ENCODE measurements around the gene PDX1. TPM values are rescaled to one million over a fixed set of nuclear protein-coding genes. Genes with fewer than 3 reads are reported as not detected.

PDX1 gene
- polyA plus RNA-seq, 1 donor from 2014 or later = not detected

DNA sequence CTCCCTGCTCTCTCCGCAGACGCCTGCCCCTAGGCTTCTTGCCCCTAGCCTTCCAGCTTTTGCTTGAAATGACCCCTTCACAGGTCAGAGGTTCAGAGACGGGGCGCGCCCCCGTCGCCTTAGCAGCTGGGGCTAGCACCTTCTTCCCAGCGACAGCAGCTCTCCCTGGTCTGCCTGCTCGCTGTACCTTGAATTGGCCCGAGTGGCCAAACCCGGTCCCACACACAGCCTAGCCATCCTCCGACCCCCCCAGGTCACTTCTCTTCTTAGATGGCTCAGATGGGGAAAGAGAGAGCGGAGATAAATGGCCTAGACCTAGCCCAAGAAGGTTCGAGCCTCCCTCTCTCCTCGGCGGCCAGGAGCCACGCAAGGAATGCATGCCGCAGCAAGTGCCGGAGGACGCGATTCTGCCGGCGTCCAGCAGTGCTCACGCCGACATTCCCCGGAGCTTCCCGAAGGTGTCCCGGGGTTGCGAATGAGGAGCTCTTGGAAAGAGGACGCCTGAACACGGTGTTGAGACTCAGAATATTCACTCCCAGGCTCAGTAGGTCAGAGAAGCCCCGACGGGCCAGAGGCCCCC is 48.0 kb downstream of the PDX1 start:
- H3K27ac Mint-ChIP-seq = peak overlapping the region; percentile 70 to 90 (median 80)
- H3K36me3 Mint-ChIP-seq = no peaks in the 10 kb centered on the region
- peaks cover 0 to 1% (median 0%) of the 10 kb centered on the region in 3 donors for H3K9me3 Mint-ChIP-seq
- peaks cover 65% of the 10 kb centered on the region for H3K27me3 Mint-ChIP-seq
- peak overlapping the region; percentile 69 to 84 (median 76) for H3K4me3 Mint-ChIP-seq
- H3K4me1 Mint-ChIP-seq = peaks cover 17 to 19% (median 18%) of the 10 kb centered on the region in 3 donors

DNA sequence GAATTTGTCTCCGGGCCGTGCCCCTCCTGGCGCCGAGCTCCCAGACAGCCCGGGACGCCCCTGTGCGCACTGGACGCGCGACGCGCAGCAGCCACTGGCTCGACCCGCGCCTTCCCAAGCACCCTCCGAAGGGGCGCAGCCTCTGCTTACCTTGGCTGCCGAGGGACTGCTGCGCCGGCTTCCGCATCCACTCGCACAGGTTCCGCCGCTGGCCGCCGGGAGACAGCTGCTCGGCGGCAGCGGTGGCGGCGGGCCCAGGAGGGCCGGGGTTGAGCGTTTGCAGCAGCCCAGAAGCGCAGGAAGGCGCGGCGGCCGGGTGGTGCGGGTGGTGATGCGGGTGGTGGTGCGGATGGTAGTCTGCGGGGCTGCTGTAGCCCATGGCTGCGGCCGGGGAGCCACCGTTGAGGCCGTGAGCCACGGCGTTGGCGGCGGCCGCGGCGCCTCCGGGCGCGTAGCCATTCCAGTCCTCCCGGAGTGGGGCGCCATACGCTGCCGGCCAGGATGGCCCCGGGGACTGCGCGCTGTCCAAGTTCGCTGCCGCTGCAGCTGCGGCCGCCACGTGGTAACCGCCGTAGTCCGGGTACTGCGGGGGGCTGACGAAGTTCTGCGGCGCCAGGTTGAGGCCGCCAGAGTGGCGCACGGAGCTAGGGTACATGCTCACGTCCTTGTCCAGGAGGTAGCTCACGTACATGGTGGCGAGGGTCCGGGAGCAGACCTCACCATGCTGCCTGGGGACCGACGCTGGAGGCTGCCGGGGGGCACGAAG is 48.7 kb downstream of the PDX1 start:
- Mint-ChIP-seq H3K36me3 (no peaks in the 10 kb centered on the region), H3K27ac (peak overlapping the region in 1 of 3 donors; percentile 58), H3K27me3 (peaks cover 67% of the 10 kb centered on the region), H3K9me3 (peaks cover 0 to 1% (median 0%) of the 10 kb centered on the region in 3 donors), H3K4me1 (peaks cover 15 to 19% (median 18%) of the 10 kb centered on the region in 3 donors), H3K4me3 (peak overlapping the region in 2 of 4 donors; percentile 50 to 77)

DNA sequence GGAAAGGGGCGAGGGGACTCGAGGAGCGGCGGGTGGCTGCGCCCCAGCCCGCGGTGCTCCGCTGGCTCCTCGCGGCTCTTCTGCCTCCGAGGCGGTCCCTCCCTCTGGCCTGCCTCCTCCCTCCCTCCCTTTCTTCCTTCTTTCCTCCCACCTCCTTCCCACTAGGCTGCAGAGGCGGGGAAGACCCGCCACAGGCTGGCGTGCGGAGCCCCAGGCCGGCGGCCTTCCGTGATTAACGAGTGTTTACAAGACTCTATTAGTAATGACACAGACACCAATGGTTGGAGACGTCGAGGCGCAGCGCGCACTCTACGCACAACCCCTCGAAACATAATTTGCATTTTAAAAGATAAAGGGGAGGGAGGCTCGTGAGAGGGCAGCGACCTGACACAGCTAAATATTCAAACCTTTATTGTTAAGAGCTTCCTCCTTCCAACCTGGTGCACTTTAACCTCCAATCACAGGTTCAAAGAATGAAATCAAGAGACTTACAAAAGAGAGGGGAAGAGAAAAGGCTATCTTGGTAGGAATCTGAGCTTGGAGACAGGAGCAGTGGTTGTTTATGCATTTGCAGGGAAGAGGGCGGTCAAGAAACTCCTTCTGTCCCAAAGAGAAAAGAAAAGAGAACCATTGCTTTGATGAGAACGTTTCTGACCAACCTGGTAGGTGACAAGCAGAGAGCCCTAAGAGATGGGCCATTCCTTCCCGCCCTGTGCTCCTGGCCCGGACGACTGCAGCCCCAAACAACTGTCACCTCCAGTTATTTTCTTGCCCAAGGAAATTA is 49.5 kb downstream of the PDX1 start, which contains the start of gene CDX2:
TSS of gene CDX2 (minus strand) at position 234 of the 784 bp plus-strand sequence. CDS start 309 bp downstream, outside the sequence.
- peaks cover 13 to 19% (median 18%) of the 10 kb centered on the region in 3 donors for H3K4me1 Mint-ChIP-seq
- H3K27ac Mint-ChIP-seq = peak within 1 kb of the TSS; percentile 32 to 62 (median 58)
- H3K4me3 Mint-ChIP-seq = peak within 1 kb of the TSS; percentile 75 to 88 (median 77)
- peaks cover 0 to 1% (median 0%) of the 10 kb centered on the region in 3 donors for H3K9me3 Mint-ChIP-seq
- H3K27me3 Mint-ChIP-seq = peaks cover 71% of the 10 kb centered on the region
- H3K36me3 Mint-ChIP-seq = no peaks in the 10 kb centered on the region

DNA sequence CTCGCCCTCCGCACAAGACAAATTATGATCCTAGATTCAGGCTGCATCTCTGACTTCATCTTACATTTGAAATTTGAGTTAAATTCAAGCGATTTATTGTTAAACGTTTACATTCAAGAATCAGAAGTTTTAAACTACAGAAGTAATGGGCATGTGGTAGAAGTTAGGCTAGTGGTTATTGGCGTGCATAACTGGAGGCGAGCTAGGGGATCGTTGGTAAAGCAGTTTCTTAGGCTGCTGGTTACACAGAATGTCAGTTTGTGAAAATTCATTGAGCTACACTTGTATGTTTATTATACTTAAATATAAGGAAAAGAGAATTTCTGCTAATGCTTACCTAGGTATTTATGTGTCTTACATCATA is 50.0 kb downstream of the PDX1 start:
- Mint-ChIP-seq H3K27me3 (peaks cover 74% of the 10 kb centered on the region), H3K4me1 (peaks cover 13 to 19% (median 18%) of the 10 kb centered on the region in 3 donors), H3K36me3 (no peaks in the 10 kb centered on the region), H3K9me3 (peaks cover 0 to 1% (median 0%) of the 10 kb centered on the region in 3 donors), H3K4me3 (peak overlapping the region in 3 of 4 donors; percentile 25 to 88 (median 68)), H3K27ac (peak overlapping the region; percentile 32 to 62 (median 58))

DNA sequence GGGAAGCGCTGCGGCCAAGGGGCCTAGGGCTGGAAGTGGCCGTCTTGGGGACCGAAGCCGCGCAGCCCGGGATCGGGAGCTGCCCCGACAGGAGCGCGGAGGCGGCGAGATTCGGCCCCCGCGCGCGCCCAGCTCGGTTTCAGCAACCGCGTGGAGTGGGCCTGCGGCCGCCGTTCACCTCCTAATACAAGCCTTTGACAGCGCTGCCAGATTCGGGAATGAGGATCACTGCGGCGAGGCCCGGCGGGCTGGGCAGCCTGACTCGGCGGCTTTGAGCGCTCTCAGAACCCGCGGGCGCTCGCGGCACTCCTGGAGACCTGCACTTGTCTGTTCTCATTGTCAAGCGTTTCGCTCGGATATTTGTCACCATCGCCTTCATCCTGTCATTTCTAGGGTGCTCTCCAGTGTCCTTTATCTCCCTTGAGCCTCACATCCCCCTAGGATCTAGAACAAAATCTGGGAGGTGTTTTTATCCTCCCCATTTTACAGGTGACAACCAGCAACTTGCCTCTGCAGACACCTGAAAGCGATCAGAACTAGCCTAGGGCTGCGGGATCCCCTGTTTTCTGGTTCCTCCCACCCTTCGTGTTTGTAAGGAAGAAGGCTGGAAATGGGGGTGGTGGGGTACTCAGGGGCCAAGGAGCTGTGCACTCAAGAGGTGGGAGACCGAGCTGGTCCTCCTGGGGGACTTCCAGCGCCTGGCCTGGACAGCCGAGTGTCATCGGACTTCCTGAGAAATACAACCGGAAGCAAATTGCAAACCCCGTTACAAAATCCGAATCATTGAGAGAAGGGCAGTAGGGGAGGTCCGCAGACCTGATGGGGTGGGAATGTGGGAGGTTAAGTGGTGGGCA is 50.8 kb downstream of the PDX1 start:
- peaks cover 0 to 1% (median 0%) of the 10 kb centered on the region in 3 donors for H3K9me3 Mint-ChIP-seq
- H3K27me3 Mint-ChIP-seq = peaks cover 74% of the 10 kb centered on the region
- peaks cover 15 to 22% (median 19%) of the 10 kb centered on the region in 3 donors for H3K4me1 Mint-ChIP-seq
- peak overlapping the region in 2 of 3 donors; percentile 46 to 62 for H3K27ac Mint-ChIP-seq
- H3K4me3 Mint-ChIP-seq = peak overlapping the region in 2 of 4 donors; percentile 65 to 68
- no peaks in the 10 kb centered on the region for H3K36me3 Mint-ChIP-seq

DNA sequence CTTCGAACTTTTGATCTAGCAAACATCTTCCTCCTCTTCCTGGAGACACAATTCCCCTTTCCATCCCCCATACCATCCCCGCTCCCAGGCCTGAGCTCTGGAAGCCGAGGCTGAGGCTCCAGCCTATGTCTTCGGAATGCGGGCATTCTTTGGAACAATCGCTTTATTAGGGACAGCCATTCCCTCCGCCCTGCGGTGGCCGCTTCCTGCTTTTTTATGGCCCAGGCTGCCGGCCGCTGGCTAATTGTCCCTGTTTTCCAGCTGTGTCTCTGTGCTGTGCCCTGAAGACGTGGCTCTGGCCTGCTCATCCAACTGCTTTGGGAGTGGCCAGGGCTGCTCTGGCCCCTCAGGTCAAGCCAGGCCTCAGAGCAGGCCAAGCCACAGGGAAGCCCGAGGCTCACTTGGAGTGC is 51.4 kb downstream of the PDX1 start:
- peaks cover 17 to 23% (median 22%) of the 10 kb centered on the region in 3 donors for H3K4me1 Mint-ChIP-seq
- no peaks in the 10 kb centered on the region for H3K9me3 Mint-ChIP-seq
- peaks cover 74% of the 10 kb centered on the region for H3K27me3 Mint-ChIP-seq
- peak overlapping the region in 2 of 4 donors; percentile 16 to 45 for H3K4me3 Mint-ChIP-seq
- peak overlapping the region in 2 of 3 donors; percentile 46 to 62 for H3K27ac Mint-ChIP-seq
- H3K36me3 Mint-ChIP-seq = no peaks in the 10 kb centered on the region

DNA sequence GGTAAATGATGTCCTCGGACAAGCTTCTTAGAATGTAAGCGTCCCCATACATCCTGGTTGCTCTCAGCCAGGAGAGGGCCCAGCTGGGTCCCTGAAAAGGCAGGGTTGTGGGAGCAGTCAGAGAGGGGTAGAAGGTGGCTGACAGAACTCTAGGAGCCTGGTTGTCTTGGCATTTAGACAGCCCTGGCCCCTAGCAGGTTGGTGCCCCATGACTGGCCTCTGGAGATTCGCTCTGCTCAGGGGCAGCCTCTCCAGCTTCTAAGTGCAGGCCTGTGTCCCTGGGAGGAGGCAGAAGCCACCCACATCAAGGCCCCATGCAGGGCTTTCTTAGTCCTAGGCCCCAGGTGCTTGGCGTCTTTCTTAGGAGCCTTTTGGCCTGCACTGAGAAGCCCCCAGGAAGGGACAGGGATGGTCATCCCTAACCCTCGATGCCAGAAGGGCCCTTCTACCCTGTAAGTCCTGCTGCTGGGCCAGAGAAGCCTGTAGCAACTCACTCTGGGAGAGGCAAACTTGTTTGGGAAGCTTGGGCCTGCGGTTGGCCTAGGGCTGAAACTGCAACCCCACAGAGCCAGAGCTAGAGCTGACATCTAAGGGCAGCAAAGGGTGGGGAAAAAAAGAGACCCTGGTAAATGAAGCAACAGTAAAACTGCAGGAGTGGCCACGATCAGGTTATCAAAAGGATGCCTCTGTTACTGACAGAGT is 52.1 kb downstream of the PDX1 start:
- Mint-ChIP-seq H3K4me1 (peaks cover 17 to 24% (median 23%) of the 10 kb centered on the region in 3 donors), H3K4me3 (peak overlapping the region in 1 of 4 donors; percentile 45), H3K27ac (peak overlapping the region in 1 of 3 donors; percentile 14), H3K36me3 (no peaks in the 10 kb centered on the region), H3K27me3 (peaks cover 74% of the 10 kb centered on the region), H3K9me3 (no peaks in the 10 kb centered on the region)

DNA sequence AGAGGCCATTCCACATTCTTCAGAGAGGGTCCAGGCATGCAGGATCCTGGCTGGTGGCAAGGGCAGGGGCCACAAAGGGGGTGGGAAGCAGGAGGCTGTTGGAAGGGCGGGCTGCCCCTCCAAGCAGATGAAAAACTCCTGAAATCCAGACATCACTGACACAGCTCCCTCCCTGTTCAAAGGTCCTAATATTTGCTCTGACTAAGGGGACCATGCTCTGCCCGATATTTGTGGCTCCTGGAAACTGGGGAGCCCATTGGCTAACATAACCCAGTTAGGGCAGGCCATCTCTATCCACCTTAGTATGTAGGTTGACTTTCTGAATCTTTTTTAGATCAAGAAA is 52.6 kb downstream of the PDX1 start:
- H3K4me3 Mint-ChIP-seq = no peak overlapping the region
- H3K9me3 Mint-ChIP-seq = no peaks in the 10 kb centered on the region
- peaks cover 13 to 19% (median 19%) of the 10 kb centered on the region in 3 donors for H3K4me1 Mint-ChIP-seq
- peak overlapping the region in 1 of 3 donors; percentile 14 for H3K27ac Mint-ChIP-seq
- H3K27me3 Mint-ChIP-seq = peaks cover 72% of the 10 kb centered on the region
- no peaks in the 10 kb centered on the region for H3K36me3 Mint-ChIP-seq

DNA sequence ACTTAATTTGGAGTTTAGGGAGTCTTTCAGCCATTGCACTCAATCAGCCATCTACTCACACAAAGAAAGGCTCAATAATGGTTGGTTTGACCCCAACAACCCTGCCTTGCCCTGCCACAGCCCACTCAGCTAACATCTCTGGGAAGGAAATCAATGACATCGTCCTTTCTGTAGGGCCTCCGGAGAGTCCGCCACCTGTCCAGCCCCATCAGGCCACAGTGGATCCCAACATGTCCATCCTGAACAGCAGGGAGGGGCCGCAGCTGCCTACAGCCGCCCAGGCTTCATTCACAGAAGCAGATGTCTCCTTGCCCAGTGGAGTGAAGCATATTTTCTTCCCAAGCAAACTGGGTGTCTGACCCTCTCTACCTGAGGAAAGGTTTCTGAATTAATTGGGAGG is 53.5 kb downstream of the PDX1 start:
- H3K9me3 Mint-ChIP-seq = no peaks in the 10 kb centered on the region
- no peaks in the 10 kb centered on the region for H3K36me3 Mint-ChIP-seq
- H3K4me1 Mint-ChIP-seq = peaks cover 12 to 16% (median 15%) of the 10 kb centered on the region in 3 donors
- H3K27me3 Mint-ChIP-seq = peaks cover 69% of the 10 kb centered on the region
- peak overlapping the region in 2 of 4 donors; percentile 33 to 71 for H3K4me3 Mint-ChIP-seq
- H3K27ac Mint-ChIP-seq = peak overlapping the region in 2 of 3 donors; percentile 3 to 44

DNA sequence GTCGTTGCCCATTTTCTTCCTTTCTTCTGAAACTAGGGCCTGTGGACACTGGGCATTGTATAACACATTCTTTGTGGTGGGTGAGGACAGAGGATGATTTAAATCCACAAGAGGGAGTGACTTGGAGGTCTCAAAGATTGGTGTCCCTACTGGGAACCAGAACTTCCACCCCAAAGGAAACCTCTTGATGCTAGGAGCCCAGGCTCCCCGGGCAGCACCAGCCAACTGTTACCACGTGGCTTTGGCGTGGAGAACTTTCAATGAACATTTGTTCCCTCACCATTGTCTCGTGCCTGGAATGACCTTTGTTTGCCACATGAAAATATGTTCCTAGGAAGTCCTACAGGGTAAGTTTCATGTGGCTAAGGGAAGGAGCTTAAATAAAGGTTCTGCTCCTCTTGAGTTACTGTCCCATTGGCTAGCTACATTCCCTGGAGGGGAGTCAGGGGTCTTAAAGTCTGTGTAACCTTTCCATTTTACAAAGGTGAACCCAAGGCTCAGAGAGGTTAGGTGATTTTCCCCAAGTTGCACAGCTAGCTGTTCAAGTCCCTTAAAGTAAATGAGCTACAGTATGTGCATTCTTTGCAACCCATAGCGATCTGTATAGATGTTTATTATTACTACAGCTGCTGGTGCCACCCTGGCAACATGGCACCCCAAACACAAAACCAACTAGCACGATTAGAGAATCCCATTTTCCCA is 54.3 kb downstream of the PDX1 start:
- no peaks in the 10 kb centered on the region for H3K36me3 Mint-ChIP-seq
- peak overlapping the region in 1 of 4 donors; percentile 56 for H3K4me3 Mint-ChIP-seq
- H3K27ac Mint-ChIP-seq = peak overlapping the region in 2 of 3 donors; percentile 44 to 59
- no peaks in the 10 kb centered on the region for H3K9me3 Mint-ChIP-seq
- peaks cover 75% of the 10 kb centered on the region for H3K27me3 Mint-ChIP-seq
- H3K4me1 Mint-ChIP-seq = peaks cover 16 to 17% (median 16%) of the 10 kb centered on the region in 3 donors

Data from IgD-negative memory B cell (primary cell).